ENCODE measurements around the gene RAB44. TPM values are rescaled to one million over a fixed set of nuclear protein-coding genes. Genes with fewer than 3 reads are reported as not detected.
A peak's percentile ranks its signal among the peaks of the same experiment; 100 is the strongest.

RAB44 gene
- total and polyA plus RNA-seq, 12 donors = 0.03 to 0.16 TPM; not detected in 10

- H3K27ac ChIP-seq = peak overlapping the region in 4 of 5 donors; percentile 10 to 54 (median 34)
- H3K4me3 ChIP-seq = peak overlapping the region in 1 of 4 donors; percentile 7
- peaks cover 0 to 37% of the 10 kb centered on the region in 2 donors for H3K36me3 ChIP-seq (replicated peaks in 1 of 2)
- peak; percentile 71 to 87 (median 83) for DNase-seq
- intact Hi-C loops (cut with DNase I) = loop anchor here in 1 of 2 donors (5.0 kb wide), 1 partner anchor 60 kb away; no protein-coding TSS in a partner anchor
- peaks cover 13 to 33% of the 10 kb centered on the region in 2 donors for H3K4me1 ChIP-seq (replicated peaks in 1 of 2)
- no peak for TF ChIP-seq POLR2A (IDR thresholded peaks at IDR 0.05)
- no peak for TF ChIP-seq CTCF (IDR thresholded peaks at IDR 0.05)
- H3K9me3 ChIP-seq (replicated peaks in 1 of 3) = no peaks in the 10 kb centered on the region
- no peaks in the 10 kb centered on the region for H3K27me3 ChIP-seq
- 35 to 47% (median 41%) methylated on average over 7 to 11 of the region's 11 CpGs for WGBS, 4 donors
Measured at GRCh38 chr6:36682328-36683144, 15.1 kb upstream of the RAB44 start.

- intact Hi-C loops (cut with DNase I) = loop anchor here in 1 of 2 donors (5.0 kb wide), 1 partner anchor 61 kb away; no protein-coding TSS in a partner anchor
- peak overlapping the region in 2 of 5 donors; percentile 33 to 54 for H3K27ac ChIP-seq
- peaks cover 0 to 37% of the 10 kb centered on the region in 2 donors for H3K36me3 ChIP-seq (replicated peaks in 1 of 2)
- 74 to 82% (median 81%) methylated on average over 4 to 6 of the region's 6 CpGs for WGBS, 4 donors
- peaks cover 13 to 27% of the 10 kb centered on the region in 2 donors for H3K4me1 ChIP-seq (replicated peaks in 1 of 2)
- no peak overlapping the region for H3K4me3 ChIP-seq
- no peaks in the 10 kb centered on the region for H3K27me3 ChIP-seq
- H3K9me3 ChIP-seq (replicated peaks in 1 of 3) = no peaks in the 10 kb centered on the region
- TF ChIP-seq POLR2A (IDR thresholded peaks at IDR 0.05) (no peak), CTCF (IDR thresholded peaks at IDR 0.05) (no peak)
- DNase-seq = no peak
Measured at GRCh38 chr6:36683145-36683655, 14.4 kb upstream of the RAB44 start.

- Histone ChIP-seq H3K27ac (no peak overlapping the region), H3K9me3 (replicated peaks in 1 of 3) (no peaks in the 10 kb centered on the region), H3K4me3 (no peak overlapping the region), H3K27me3 (no peaks in the 10 kb centered on the region), H3K4me1 (replicated peaks in 1 of 2) (peaks cover 13 to 25% of the 10 kb centered on the region in 2 donors), H3K36me3 (replicated peaks in 1 of 2) (peaks cover 0 to 37% of the 10 kb centered on the region in 2 donors)
- no peak for DNase-seq
- 91 to 96% (median 94%) methylated on average over 13 to 29 of the region's 29 CpGs for WGBS, 4 donors
- no peak for TF ChIP-seq POLR2A (IDR thresholded peaks at IDR 0.05)
- no peak for TF ChIP-seq CTCF (IDR thresholded peaks at IDR 0.05)
- intact Hi-C loops (cut with DNase I) = loop anchor here in 1 of 2 donors (5.0 kb wide), 1 partner anchor 62 kb away; no protein-coding TSS in a partner anchor
Measured at GRCh38 chr6:36683656-36684446, 13.8 kb upstream of the RAB44 start.

DNA sequence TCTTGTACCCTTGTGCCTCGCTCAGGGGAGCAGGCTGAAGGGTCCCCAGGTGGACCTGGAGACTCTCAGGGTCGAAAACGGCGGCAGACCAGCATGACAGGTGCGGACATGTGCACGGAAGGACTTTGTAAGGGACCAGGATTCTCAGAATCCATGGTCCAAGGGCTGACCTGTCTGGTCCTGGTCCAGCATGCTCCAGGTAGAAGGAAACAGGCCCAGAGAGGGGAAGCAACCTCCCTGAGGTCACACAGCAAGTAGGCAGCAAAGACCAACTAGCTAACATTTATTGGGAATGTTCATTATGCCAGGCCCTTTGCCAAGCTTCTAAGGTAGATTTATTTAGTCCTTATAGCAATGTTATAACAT is 13.2 kb upstream of the RAB44 start:
- intact Hi-C loops (cut with DNase I) = loop anchor here in 1 of 2 donors (5.0 kb wide), 1 partner anchor 62 kb away; no protein-coding TSS in a partner anchor
- Histone ChIP-seq H3K4me3 (no peak overlapping the region), H3K36me3 (replicated peaks in 1 of 2) (peaks cover 0 to 37% of the 10 kb centered on the region in 2 donors), H3K9me3 (replicated peaks in 1 of 3) (no peaks in the 10 kb centered on the region), H3K4me1 (replicated peaks in 1 of 2) (peaks cover 13 to 25% of the 10 kb centered on the region in 2 donors), H3K27me3 (no peaks in the 10 kb centered on the region), H3K27ac (no peak overlapping the region)
- DNase-seq = no peak
- no peak for TF ChIP-seq POLR2A (IDR thresholded peaks at IDR 0.05)
- TF ChIP-seq CTCF (IDR thresholded peaks at IDR 0.05) = no peak
- 96 to 100% (median 97%) methylated on average over 4 to 6 of the region's 6 CpGs for WGBS, 4 donors

All from adrenal gland (tissue), 12 donors.